GM19328 (cell line): ENCODE data around the gene RAB6B.

ENCODE experiments used
- ATAC-seq: cut with Tn5 transposase; IDR thresholded peaks from one replicate; pipeline ENCODE4 v1.9.1; 2021; ENCODE audit warnings: mild to moderate bottlenecking, moderate library complexity; ENCODE audit not compliant: unreplicated experiment

The RAB6B gene

DNA sequence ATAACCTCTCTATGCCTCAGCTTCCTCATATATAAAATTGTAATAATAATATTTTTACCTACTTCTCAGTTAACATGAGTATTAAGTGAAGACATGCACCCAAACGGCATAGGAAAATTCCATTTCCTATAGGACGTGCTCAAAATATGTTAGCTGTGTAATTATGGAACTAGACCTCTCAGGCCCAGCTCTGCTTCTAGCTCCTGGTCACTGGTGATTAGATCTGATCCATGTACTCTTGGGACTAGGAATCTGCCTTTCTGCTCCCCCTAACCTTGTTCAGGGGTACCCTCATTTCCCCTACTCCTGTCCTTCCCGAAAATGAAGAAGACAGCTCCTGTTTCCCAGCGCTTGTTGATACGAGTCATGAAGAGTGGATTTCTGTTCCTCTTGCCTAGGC is 119.8 kb downstream of the RAB6B start:
- ATAC-seq, result no peak

DNA sequence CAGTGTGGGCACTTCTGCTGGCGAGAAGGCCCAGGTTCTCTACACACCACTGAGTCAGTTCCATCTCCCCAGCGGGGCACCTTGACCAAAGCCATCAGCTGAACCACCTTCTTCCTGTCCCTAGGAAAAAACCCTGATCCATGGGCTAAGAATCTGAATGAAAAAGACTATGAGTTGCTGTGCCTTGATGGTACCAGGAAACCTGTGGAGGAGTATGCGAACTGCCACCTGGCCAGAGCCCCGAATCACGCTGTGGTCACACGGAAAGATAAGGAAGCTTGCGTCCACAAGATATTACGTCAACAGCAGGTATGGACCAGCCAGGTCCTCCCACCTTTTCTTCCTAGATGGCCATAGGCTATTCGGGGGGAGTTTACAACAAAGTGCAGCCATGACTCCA is 120.4 kb downstream of the RAB6B start:
- no peak for ATAC-seq
